H1 (cell line): ENCODE results near the gene OR5K2. TPM values are rescaled to one million over a fixed set of nuclear protein-coding genes. Genes with fewer than 3 reads are reported as not detected.

Experiments used
- CTCF ChIA-PET: fragments of 300-600 bp; sonication (Branson Sonifier 250); formaldehyde crosslinking; loops from one replicate; lab custom pipeline; 2021; ENCODE audit not compliant: partially characterized antibody; lab: Charles Lee
- POLR2A ChIA-PET: fragments of 300-600 bp; sonication (Branson Sonifier 250); formaldehyde crosslinking; loops from one replicate; lab custom pipeline; 2021; ENCODE audit warnings: inconsistent platforms; ENCODE audit not compliant: partially characterized antibody; lab: Charles Lee
- DNase-seq, 2 experiments: peaks; one replicate each; pipeline versions ENCODE4 v3.0.0 to v3.0.0-alpha.2; 2010 to 2022; ENCODE audit warnings: low spot score in 2 of 2, low read depth in 1 of 2, mixed read lengths in 1 of 2
- FAIRE-seq: peaks from 2 replicates; lab custom pipeline; 2011; peaks lifted over from hg19 to GRCh38; lab: Jason Lieb, UNC
- H2AFZ ChIP-seq: 2 replicates; pipeline ENCODE4 v1.8.1; 2012; ENCODE audit warnings: low read length, inconsistent platforms
- H2AK5ac ChIP-seq: 2 replicates; pipeline ENCODE4 v1.6.1; 2013; ENCODE audit warnings: low read depth, low read length
- H2BK120ac ChIP-seq: replicated peaks from 2 replicates; pipeline ENCODE3; 2013; ENCODE audit warnings: low read depth, low read length, inconsistent platforms
- H2BK12ac ChIP-seq: 2 replicates; pipeline ENCODE4 v1.6.1; 2013; ENCODE audit warnings: low read depth, low read length
- H2BK15ac ChIP-seq: 2 replicates; pipeline ENCODE4 v1.6.1; 2013; ENCODE audit warnings: low read length
- H2BK20ac ChIP-seq: 2 replicates; pipeline ENCODE4 v1.6.1; 2013; ENCODE audit warnings: low read length
- H2BK5ac ChIP-seq: 2 replicates; pipeline ENCODE4 v1.6.1; 2013; ENCODE audit warnings: low read depth, low read length
- H3K14ac ChIP-seq: 2 replicates; pipeline ENCODE4 v1.6.1; 2013; ENCODE audit warnings: inconsistent platforms; ENCODE audit not compliant: insufficient read length
- H3K18ac ChIP-seq: 2 replicates; pipeline ENCODE4 v1.6.1; 2013; ENCODE audit warnings: low read length; ENCODE audit errors: extremely low read depth
- H3K23ac ChIP-seq: 2 replicates; pipeline ENCODE4 v1.6.1; 2013; ENCODE audit warnings: inconsistent platforms; ENCODE audit not compliant: insufficient read length
- H3K23me2 ChIP-seq: 2 replicates; pipeline ENCODE4 v1.6.1; 2013; ENCODE audit warnings: low read depth, low read length
- H3K27ac ChIP-seq: 2 replicates; pipeline ENCODE4 v1.6.1; 2011; ENCODE audit warnings: low read depth, low read length, inconsistent platforms
- H3K27me3 ChIP-seq, 4 experiments: replicated peaks in 1 of 4; 1 replicate in 1 of 4; 2 replicates in 3 of 4; pipeline versions ENCODE4 v1.6.1 to v1.8.1; 2011 to 2013; ENCODE audit warnings: low read length in 3 of 4, mild to moderate bottlenecking in 3 of 4, inconsistent platforms in 2 of 4, mixed read lengths in 2 of 4, moderate library complexity in 1 of 4; ENCODE audit not compliant: control insufficient read depth in 3 of 4, insufficient read depth in 3 of 4; ENCODE audit errors: extremely low read depth in 1 of 4
- H3K36me3 ChIP-seq, 4 experiments: 2 replicates each; pipeline versions ENCODE4 v1.6.1 to v1.8.1; 2011 to 2013; ENCODE audit warnings: mild to moderate bottlenecking in 4 of 4, low read length in 3 of 4, moderate library complexity in 2 of 4, control low read depth in 1 of 4, inconsistent platforms in 1 of 4; ENCODE audit not compliant: insufficient read depth in 4 of 4, control insufficient read depth in 2 of 4
- H3K4ac ChIP-seq: replicated peaks from 2 replicates; pipeline ENCODE3; 2013; ENCODE audit warnings: low read length, low read depth, mixed read lengths, inconsistent platforms; ENCODE audit not compliant: insufficient read length
- H3K4me1 ChIP-seq, 4 experiments: replicated peaks in 1 of 4; 1 replicate in 1 of 4; 2 replicates in 3 of 4; pipeline versions ENCODE4 v1.6.1 to v1.8.1; 2011 to 2013; ENCODE audit warnings: low read length in 3 of 4, inconsistent platforms in 2 of 4, mixed read lengths in 1 of 4; ENCODE audit not compliant: insufficient read depth in 4 of 4, control insufficient read depth in 3 of 4
- H3K4me2 ChIP-seq, 2 experiments: 2 replicates each; pipeline versions ENCODE4 v1.6.1 to v1.8.1; 2011 to 2013; ENCODE audit warnings: low read depth in 2 of 2, low read length in 2 of 2, control low read depth in 1 of 2, inconsistent platforms in 1 of 2, mild to moderate bottlenecking in 1 of 2; ENCODE audit not compliant: insufficient read depth in 1 of 2
- H3K4me3 ChIP-seq, 4 experiments: fragments of 200-600, 300-600 bp in 1 of 4; sonication (generic), shearing (Covaris generic), sonication (Bioruptor Twin) in 1 of 4; 2 replicates each; pipeline versions ENCODE4 v1.5.1 to v1.8.1; 2011 to 2016; ENCODE audit warnings: low read length in 4 of 4, low read depth in 3 of 4, control low read depth in 2 of 4, inconsistent platforms in 2 of 4, mild to moderate bottlenecking in 2 of 4, mixed read lengths in 1 of 4, moderate library complexity in 1 of 4; ENCODE audit not compliant: insufficient read depth in 2 of 4; ENCODE audit errors: extremely low read depth in 1 of 4
- H3K56ac ChIP-seq: replicated peaks from 2 replicates; pipeline ENCODE3; 2013; ENCODE audit warnings: low read depth, mild to moderate bottlenecking, mixed read lengths, low read length, inconsistent platforms; ENCODE audit not compliant: insufficient read length
- H3K79me1 ChIP-seq: 2 replicates; pipeline ENCODE4 v1.6.1; 2013; ENCODE audit warnings: low read depth, low read length, control low read depth
- H3K79me2 ChIP-seq, 2 experiments: 2 replicates each; pipeline versions ENCODE4 v1.6.1 to v1.8.1; 2012 to 2013; ENCODE audit warnings: low read length in 2 of 2, mild to moderate bottlenecking in 2 of 2, inconsistent platforms in 1 of 2; ENCODE audit not compliant: insufficient read depth in 2 of 2, control insufficient read depth in 1 of 2
- H3K9ac ChIP-seq, 4 experiments: replicated peaks in 1 of 4; 1 replicate in 1 of 4; 2 replicates in 3 of 4; pipeline versions ENCODE4 v1.6.1 to v1.8.1; 2011 to 2013; ENCODE audit warnings: low read depth in 3 of 4, low read length in 3 of 4, control low read depth in 2 of 4, mild to moderate bottlenecking in 2 of 4, moderate library complexity in 2 of 4, inconsistent platforms in 1 of 4; ENCODE audit errors: extremely low read depth in 1 of 4
- H3K9me3 ChIP-seq, 2 experiments: 2 replicates each; pipeline versions ENCODE4 v1.6.1 to v1.8.1; 2012 to 2013; ENCODE audit warnings: mild to moderate bottlenecking in 2 of 2, moderate library complexity in 2 of 2, control low read depth in 1 of 2, inconsistent platforms in 1 of 2, low read depth in 1 of 2, low read length in 1 of 2, mixed read lengths in 1 of 2; ENCODE audit not compliant: insufficient read depth in 2 of 2
- H4K20me1 ChIP-seq, 2 experiments: replicated peaks in 1 of 2; 2 replicates each; pipeline versions ENCODE3 to v1.8.1; 2011 to 2013; ENCODE audit warnings: inconsistent platforms in 2 of 2, low read length in 2 of 2, mild to moderate bottlenecking in 1 of 2; ENCODE audit not compliant: insufficient read depth in 2 of 2, control insufficient read depth in 1 of 2
- H4K5ac ChIP-seq: 2 replicates; pipeline ENCODE4 v1.6.1; 2013; ENCODE audit warnings: low read length, low read depth, mixed read lengths, inconsistent platforms; ENCODE audit not compliant: insufficient read length
- H4K8ac ChIP-seq: 2 replicates; pipeline ENCODE4 v1.8.0; 2013; ENCODE audit warnings: mild to moderate bottlenecking, moderate library complexity, low read length, inconsistent platforms; ENCODE audit not compliant: insufficient read depth; ENCODE audit errors: extremely low read depth
- H4K91ac ChIP-seq: replicated peaks from 2 replicates; pipeline ENCODE3; 2013; ENCODE audit warnings: low read length, mixed read lengths, inconsistent platforms; ENCODE audit not compliant: insufficient read length
- RXRA ChIP-seq: IDR thresholded peaks from 2 replicates; pipeline ENCODE4 v1.6.1; 2011; ENCODE audit warnings: low read depth, mild to moderate bottlenecking, low read length, moderate library complexity; ENCODE audit not compliant: insufficient read depth
- WGBS, 2 experiments: shearing (Covaris generic) in 1 of 2; methylation state at CpG; one replicate each; pipeline versions ENCODE4 v1.1.6 to v1.1.7; 2013 to 2015; ENCODE audit warnings: low lambda C conversion rate in 2 of 2, mixed read lengths in 2 of 2, inconsistent platforms in 1 of 2, low coverage in 1 of 2, missing lambda C conversion rate in 1 of 2; ENCODE audit not compliant: insufficient replicate concordance in 2 of 2, insufficient coverage in 1 of 2, insufficient read length in 1 of 2; ENCODE audit errors: extremely low coverage in 1 of 2, missing lambda C conversion rate in 1 of 2; 5-methylcytosine and 5-hydroxymethylcytosine counted together
- polyA plus RNA-seq, 7 experiments: library from polyadenylated mRNA; depleted of rRNA in 3 of 7; stranded (reverse) in 5 of 7; unstranded in 2 of 7; fragments of >200 nt in 5 of 7; fragments of 200-250 nt in 2 of 7; gene quantifications; 1 replicate in 5 of 7; 2 replicates in 1 of 7; 4 replicates in 1 of 7; pipeline versions ENCODE4 v1.2.1 to v1.2.3, GENCODE V29; 2011 to 2013; ENCODE audit warnings: missing spikeins in 2 of 7, mixed read lengths in 2 of 7
- total RNA-seq: library from RNA; stranded (reverse); fragmentation: NEBNext Ultra II Directional; extraction: Animal tissue kit (Norgen Biotek cat#: 25700); gene quantifications from 2 replicates; pipeline ENCODE4 v1.2.1, GENCODE V29; 2021

Gene OR5K2
- total and polyA plus RNA-seq, 2 of the 8 experiments (the other 6 are each of a cell fraction or from before 2014, with no cell fraction given), result not detected

GRCh38 chr3:98532709-98533571 is 35.5 kb downstream of the OR5K2 start:
- Histone ChIP-seq H3K36me3 (no peaks in the 10 kb centered on the region), H4K5ac (no peak overlapping the region)
- POLR2A ChIA-PET, result no interaction called here
- TF ChIP-seq RXRA, result no peak

More at GRCh38 chr3:98532709-98533571, 35.5 kb downstream of the OR5K2 start:
- Histone ChIP-seq H4K20me1 (no peaks in the 10 kb centered on the region), H2BK5ac (no peak overlapping the region), H2BK20ac (no peak overlapping the region), H3K9me3 (no peaks in the 10 kb centered on the region), H2BK12ac (no peak overlapping the region), H3K27ac (no peak overlapping the region), H3K27me3 (peaks cover 0 to 1% (median 0%) of the 10 kb centered on the region in 4 experiments; a peak in 1 of 7 replicates), H3K79me1 (no peaks in the 10 kb centered on the region), H2BK120ac (no peak overlapping the region), H3K23me2 (no peaks in the 10 kb centered on the region), H2BK15ac (no peak overlapping the region), H4K91ac (no peak overlapping the region), H3K23ac (no peak overlapping the region), H3K14ac (no peak overlapping the region), H3K9ac (no peak overlapping the region), H3K4me2 (no peak overlapping the region), H3K18ac (no peak overlapping the region), H2AK5ac (no peak overlapping the region), H4K8ac (no peak overlapping the region), H3K56ac (no peak overlapping the region), H3K4me1 (no peaks in the 10 kb centered on the region), H2AFZ (peak overlapping the region; percentile 83; the same call in 1 of the 2 replicates), H3K4ac (no peak overlapping the region), H3K79me2 (no peaks in the 10 kb centered on the region), H3K4me3 (no peak overlapping the region)
- CTCF ChIA-PET, result interaction anchor here (1.0 to 1.3 kb wide), 2 partner anchors 58 to 472 kb away, joined by 3 read pairs; no protein-coding TSS in a partner anchor
- no peak for DNase-seq
- no peak for FAIRE-seq
- WGBS, 2 experiments, result 91% methylated on average over 6 of the region's 6 CpGs; no CpG with 5 or more reads in 1 of the 2 experiments
